Adipose tissue (tissue), 3 donors: ENCODE results near the gene PHC2. TPM values are rescaled to one million over a fixed set of nuclear protein-coding genes. Genes with fewer than 3 reads are reported as not detected.

Experiments used
- H3K27ac ChIP-seq: one replicate; pipeline ENCODE4 v1.5.1; 2013; ENCODE audit warnings: low read depth, low read length
- WGBS, 3 donors: extraction: QIAGEN DNeasy Blood & Tissue Kit; methylation state at CpG; one replicate each; pipeline ENCODE4 v1.1.7; 2013; 5-methylcytosine and 5-hydroxymethylcytosine counted together
- polyA plus RNA-seq, 3 donors: library from polyadenylated mRNA; stranded (reverse); fragments of 200-250 nt; gene quantifications; one replicate each; pipeline ENCODE4 v1.2.3, GENCODE V29; 2013
- donor health status: healthy with polysubstance abuse.
- donor health status: Bipolar disorder and iron deficiency.
- donor health status: healthy.

Gene PHC2
- polyA plus RNA-seq, 3 donors: 44.7 to 150 (median 126) TPM

DNA sequence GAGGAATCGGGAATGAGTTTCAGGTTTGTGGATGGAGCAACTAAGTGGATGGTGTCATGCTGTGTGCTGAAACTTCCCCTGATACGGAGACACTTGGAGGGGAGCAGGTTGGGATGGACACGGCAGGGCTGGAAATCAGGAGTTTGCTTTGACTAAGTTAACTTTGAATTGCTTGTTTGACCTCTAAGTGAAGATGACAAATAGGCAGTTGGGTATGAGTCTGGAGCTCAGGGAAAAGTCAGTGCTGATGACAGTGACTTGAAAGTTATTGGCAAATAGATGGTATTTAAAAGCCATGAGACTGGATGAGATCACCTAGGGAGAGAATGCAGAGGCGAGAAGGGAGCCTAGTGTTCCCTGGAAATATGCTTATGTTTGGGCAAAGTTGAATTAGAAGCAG is 28.8 kb upstream of the PHC2 start:
- H3K27ac ChIP-seq: no peak overlapping the region
- 82 to 86% (median 84%) methylated on average over 4 of the region's 4 CpGs for WGBS, 3 donors

DNA sequence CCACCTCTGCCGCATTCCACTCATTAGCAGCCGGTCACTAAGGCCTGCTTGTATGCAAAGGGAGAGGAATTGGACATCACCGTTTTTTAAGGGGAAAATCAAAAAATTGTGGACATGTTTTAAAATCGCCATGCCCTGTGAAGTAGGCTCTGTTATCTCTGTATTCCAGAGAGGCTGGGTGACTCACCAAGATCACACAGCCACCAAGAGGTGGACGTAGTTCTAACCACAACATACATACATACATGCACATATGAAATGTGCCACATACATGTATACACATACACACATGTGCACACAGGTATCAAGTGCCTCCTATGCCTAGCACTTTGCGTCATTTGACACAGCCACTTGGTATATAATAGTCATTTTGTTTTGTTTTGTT is 25.6 kb upstream of the PHC2 start:
- no peak overlapping the region for H3K27ac ChIP-seq
- WGBS, 3 donors: 66 to 86% (median 85%) methylated on average over 6 of the region's 6 CpGs

DNA sequence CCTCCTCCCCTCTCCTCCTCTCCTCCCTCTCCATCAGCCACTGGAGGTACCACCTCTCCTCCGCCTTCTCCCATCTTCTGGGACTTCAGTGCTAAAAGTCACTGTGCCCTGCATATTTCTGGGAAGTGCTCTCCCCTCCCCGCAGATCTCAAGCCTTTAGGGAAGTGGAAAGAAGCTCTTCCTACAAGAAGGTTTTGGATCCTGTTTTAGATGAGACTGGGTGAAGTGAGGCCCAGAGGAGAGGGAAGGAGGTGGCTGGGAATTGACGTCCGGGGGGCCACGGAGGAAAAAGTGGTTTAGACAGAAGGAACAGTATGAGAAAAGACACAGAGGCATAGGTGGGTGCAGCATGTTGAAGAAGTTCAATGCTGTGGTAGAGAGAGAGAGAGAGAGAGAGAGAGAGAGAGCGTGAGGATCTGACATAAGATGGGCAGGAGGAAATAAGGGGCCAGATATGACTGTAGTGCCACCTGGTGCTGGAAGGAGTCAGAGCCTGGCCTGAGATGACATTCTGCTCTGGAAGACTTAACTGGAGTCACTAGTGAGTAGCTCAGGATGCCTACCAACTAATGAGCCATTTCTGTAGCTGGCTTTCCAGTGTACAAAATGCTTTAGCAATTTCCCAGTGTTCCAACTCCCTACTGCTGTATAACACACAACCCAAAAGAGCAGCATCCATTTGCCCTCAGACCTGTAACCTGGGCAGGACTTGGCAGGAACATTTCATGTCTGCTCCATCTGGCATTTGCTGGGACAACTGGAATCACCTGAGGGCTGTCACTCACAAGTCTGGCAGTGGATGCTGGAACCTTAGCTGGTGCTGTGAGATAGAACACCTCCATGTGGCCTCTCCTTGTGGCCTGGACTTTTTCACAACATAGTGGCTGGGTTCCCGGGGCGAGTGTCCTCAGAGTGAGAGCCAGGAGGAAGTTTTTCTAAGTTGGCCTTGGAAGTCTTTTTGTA is 24.9 kb upstream of the PHC2 start:
- WGBS, 3 donors: 39 to 51% (median 41%) methylated on average over 7 to 8 of the region's 8 CpGs
- no peak overlapping the region for H3K27ac ChIP-seq

DNA sequence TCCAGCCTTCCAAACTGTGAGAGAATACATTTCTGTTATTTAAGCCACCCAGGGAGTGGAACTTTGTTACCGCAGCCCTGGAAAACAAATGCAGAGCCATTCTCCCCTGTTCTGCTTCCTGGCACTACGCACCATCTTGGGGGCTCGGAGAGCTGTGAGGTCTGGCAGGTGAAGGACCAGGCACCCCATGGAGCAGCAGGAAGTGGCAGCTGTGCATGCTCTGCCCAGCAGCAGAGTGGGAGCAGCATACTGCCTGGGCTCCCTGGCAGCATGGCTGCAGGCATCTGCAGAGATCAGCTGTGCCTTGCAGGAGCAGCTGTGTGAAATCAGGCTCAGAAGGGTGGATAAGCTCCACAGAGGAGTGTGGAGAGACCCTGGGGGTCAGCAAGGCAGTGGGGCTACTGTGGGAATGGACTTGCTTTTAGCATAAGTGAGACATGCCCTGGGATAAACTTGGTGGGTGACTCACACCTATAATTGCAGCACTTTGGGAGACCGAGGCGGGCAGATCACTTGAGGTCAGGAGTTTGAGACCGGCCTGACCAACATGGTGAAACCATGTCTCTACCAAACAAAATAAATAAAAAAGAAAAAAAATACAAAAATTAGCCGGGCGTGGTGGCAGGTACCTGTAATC is 23.9 kb upstream of the PHC2 start:
- 88 to 95% (median 90%) methylated on average over 8 of the region's 8 CpGs for WGBS, 3 donors
- no peak overlapping the region for H3K27ac ChIP-seq

DNA sequence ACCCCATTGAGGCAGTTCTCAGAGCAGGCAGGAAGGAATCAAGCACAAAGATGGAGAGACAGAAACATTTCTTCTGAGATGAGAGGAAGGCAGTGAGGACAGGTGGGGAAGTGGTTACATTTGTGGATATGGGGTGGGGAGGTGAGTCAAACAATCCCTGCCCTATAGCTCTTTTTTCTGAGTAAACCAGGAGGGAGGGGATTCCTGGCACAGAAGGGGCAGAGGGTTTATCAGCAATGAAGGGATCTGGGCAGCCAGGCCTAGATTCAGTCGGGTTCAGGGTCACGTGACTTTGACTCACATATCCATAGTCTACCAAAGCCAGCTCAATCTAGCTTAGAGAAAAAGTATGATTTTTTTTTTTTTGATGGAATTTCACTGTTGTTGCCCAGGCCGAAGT is 15.7 kb upstream of the PHC2 start:
- no peak overlapping the region for H3K27ac ChIP-seq
- 79 to 88% (median 83%) methylated on average over 3 of the region's 3 CpGs for WGBS, 3 donors

DNA sequence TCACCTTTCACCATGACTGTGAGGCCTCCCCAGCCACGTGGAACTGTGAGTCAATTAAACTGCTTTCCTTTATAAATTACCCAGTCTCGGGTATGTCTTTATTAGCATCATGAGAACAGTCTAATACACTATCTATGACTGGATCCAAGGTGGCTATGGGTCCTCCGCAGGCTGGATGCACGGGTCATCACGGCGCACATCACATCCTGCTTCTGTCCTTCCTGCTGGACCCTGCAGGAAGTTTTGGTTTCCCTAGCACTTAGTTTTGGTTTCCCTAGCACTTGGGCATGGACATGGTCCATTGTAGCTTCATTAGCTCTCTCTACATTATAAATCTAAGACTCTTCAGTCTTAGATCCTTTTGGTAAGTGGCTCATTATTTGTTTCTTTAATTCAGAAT is 14.2 kb upstream of the PHC2 start:
- 77 to 90% (median 84%) methylated on average over 6 of the region's 6 CpGs for WGBS, 3 donors
- no peak overlapping the region for H3K27ac ChIP-seq

DNA sequence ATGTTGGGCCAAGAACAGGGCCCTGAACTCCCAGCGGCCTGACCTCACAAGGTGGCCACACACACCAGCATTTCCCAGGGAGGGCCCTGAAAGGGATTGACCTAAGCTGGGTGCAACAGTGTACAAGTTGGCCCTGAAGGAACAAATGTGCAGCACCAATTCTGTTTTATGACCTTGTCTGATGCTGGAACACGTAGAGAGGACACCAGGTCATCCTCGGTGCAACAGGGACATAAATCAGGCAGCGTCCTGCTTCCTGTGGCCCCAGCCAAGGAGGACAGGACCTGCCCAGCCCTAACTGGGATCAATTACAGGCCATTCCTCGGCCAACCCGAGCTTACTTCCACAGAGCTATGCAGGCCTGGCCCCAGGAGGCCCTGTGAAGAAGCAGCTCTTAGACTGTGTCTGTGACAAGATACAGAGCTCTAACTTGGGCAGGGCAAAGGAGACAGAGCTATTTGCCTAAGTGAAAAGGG is 12.8 kb upstream of the PHC2 start:
- WGBS, 3 donors: 48 to 58% (median 49%) methylated on average over 6 of the region's 6 CpGs
- no peak overlapping the region for H3K27ac ChIP-seq

DNA sequence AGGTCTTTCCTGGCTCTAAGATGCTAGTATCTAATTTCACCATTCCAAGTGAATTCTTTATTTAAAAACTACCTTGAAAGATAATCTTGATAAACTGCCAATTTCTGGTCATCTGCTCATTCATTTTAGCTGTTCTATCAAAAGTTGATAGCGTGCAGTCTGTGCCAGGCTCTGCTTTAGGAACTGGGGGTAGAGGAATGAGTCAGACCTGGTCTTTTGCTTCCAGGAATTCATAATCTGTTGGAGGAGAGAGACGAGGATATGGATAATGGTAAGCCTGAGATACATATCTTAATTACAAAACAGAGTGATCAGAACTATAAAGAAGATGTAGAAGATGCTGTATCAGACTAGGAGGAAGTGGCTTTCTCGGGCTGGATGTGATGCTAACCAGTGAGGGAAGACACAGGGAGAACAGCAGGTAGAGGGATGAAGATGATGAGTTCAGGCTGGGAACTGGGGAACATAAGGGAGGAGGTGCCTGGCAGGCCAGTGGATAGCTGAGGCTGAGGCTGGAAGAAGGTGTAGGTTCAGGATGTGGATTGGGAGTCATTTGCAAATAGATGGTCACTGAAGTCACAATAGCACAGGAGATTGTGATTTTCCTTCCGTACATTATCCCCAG is 12.3 kb upstream of the PHC2 start:
- H3K27ac ChIP-seq: no peak overlapping the region
- WGBS, 3 donors: 41 to 64% (median 44%) methylated on average over 4 of the region's 4 CpGs

DNA sequence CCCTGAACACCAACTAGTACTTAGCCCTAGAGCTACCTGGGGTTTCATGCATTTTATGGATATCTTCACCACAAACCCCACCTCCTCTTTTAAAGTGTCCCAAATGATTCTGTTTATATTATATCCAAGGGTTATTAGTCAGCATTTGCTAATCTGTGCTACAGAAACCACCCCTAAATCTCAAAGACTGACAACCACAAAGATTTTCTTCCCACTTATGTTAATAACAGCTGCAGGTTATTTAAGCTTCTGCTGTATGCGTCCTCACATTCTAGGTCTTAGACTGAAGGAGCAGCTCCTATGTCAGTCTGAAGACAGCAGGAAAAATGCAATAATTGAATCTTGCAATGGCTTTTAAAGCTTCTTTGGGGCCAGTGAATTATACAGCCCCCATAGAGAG is 11.2 kb upstream of the PHC2 start:
- H3K27ac ChIP-seq: no peak overlapping the region
- WGBS, 3 donors: 79 to 86% (median 81%) methylated on average over 1 of the region's 1 CpG

DNA sequence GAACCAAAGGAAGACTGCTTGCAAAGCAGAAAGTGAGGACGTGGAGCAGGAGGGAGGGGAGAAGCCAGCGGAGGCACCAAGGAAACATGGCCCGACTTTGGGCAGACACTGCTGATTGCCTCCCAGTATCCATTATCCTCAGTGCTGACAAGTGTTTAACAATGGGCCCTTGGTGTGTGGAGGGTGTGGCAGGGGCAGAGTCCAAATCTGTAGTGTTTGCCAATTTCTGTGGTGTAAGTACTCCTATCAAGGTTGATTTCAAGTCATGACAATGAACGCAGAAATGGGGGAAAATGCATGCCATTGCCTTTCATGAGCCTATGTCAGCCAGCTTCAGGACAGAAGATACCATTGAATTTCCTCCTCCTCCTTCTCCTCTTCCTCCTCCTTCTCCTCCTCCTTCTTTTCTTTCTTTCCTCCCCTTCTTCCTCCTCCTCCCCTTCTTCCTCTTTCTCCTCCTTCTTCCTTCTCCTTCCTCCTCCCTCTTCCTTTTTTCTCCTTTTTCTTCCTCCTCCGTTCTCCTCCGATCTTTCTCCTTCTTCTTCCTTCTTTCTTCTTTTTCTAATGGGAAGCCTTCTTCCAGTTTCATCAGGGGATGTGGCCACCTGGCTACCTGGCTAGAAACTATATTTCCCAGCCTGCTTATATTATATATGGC is 10.3 kb upstream of the PHC2 start:
- WGBS, 3 donors: 74 to 86% (median 85%) methylated on average over 6 of the region's 6 CpGs
- no peak overlapping the region for H3K27ac ChIP-seq

DNA sequence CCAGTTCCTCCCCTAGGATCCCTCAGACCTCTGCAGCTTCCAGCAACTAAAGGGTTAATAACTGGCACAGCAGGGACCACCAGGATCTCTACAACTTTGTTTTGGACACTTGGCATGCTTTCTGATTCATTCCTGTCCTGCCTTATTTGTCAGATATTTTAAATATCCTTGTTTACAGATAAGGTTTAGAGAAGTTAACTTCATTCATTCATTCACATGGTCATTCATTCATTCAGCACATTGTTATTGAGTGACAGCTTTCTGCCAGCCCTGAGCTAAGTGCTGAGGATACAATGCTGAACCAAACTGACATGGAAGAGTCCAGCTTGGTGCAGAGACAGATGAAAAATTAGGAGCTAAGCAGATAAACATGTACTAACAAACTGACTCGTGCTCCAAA is 8.8 kb upstream of the PHC2 start:
- H3K27ac ChIP-seq: no peak overlapping the region
- 58 to 68% (median 64%) methylated on average over 1 of the region's 1 CpG for WGBS, 3 donors

DNA sequence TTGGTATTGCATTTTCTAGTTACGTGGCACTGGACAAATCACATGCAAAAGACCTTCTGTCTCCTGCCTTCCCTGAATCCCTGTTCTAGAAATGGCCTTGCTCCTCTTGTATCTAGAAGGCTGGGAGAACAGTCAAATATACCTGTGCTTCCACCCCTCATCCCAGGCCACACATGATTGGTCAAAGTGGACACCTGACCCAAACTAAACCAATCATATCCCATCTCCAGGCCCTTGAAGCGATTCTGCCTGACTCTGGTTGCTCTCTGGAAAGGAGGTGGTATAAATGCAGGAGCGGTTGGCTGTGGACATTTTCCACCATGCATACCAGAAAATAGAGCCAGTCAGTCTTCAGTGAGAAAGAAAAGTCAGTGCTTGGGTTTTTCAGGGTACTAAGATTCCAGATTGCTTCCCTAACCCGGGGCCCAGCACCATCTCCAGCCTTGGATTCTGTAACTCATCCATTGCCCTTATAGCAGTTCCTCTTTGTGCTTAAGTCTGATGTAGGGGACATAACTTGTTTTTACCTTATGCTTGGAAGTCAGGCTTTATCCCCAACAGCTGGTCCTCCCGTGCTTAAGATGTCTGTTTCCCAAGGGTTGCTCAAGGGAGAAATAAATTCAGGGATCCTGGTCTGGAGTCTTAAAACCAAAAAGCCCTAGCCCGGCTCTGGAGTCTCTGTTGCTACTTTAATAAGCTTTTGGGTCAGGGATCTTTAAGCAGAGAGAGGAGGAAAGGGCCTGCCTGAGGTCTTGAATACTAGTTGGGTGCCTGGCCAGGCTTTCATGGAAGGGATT is 7.7 kb upstream of the PHC2 start:
- WGBS, 3 donors: 84 to 87% (median 84%) methylated on average over 6 of the region's 6 CpGs
- no peak overlapping the region for H3K27ac ChIP-seq

DNA sequence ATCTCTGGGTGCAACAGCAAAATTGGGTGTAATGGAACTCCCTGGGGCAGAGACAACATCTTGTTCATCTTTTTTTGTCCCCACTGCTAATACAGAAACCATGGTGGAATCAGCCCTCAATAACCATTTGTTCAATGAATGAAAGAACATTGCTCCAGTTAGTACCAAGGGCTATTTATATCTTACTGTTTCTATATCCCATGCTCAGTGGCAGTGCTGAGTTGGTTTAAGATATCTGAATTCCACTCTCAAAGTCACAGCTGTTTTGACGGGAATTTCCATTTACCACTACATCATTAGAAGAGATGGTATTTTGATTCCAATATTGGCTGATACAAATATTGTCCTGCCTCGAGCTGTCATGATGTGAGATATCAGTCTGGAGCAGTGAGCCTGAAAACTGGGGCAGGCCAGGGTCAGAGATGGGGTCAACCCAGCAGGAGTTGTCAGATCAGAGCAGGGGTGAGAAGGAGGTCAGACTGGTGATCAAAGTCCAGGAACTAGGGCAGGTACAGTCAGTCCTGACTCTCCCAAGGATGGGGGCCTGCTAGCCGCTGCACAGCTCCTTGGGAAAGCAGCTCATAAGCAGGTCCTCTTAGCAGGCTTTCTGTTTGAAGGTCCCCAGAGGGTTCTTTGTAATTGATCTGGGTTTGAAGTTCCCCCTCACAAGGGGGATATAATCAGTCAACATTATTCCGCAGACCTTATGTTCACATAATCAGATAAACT is 5.8 kb upstream of the PHC2 start:
- H3K27ac ChIP-seq: no peak overlapping the region
- 52 to 94% (median 65%) methylated on average over 4 of the region's 4 CpGs for WGBS, 3 donors

DNA sequence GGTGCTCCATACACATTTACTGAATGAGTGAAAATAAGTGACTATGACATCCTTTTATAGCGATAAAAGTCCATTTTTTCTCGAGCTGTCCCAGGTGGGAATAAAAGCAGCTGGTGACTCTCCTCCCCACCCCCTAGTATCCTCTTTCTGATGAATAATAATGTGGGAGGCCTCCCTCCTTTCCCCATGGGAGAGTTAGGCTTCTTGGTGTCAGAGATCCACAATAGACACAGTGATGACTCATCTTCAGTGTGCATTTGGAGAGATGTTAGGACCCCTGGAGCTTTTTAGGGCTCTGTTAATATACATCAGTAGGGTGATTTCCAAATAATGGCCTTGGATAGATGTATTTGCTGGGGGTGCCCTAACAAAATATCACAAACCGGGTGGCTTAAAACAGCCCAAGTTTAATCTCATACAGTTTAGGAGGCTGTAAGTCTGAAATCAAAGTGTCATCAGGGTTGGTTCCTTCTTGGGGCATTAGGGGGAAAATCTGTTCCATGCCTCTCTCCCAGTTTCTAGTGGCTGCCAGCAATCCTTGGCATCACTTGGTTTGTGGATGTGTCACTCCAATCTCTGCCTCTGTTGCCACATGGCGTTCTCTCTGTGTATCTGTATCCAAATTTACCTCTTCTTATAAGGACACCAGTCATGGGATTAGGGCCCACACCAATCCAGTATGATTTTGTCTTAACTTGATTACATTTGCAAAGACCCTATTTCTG is 4.4 kb upstream of the PHC2 start:
- WGBS, 3 donors: 63 to 71% (median 63%) methylated on average over 4 of the region's 4 CpGs
- H3K27ac ChIP-seq: no peak overlapping the region

DNA sequence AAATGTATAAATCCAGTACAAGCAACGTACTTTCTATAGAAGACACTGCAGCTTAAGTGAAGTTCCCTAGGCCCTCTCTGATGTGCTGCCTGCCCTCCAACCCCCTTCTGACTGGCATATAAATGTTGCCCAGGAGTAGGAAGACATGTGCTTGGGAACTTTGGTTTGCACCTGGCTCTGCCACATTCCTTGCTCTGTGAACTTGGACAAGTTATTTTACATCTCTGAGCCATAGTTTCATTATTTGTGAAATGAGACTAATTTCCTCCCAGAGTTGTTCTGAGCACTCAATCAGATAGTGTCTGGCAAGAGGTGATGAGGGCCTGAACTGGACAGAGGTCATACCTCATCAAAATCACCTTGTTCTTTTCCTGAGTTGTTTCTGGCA is 3.5 kb upstream of the PHC2 start:
- WGBS, 3 donors: 89 to 98% (median 93%) methylated on average over 1 of the region's 1 CpG
- no peak overlapping the region for H3K27ac ChIP-seq

DNA sequence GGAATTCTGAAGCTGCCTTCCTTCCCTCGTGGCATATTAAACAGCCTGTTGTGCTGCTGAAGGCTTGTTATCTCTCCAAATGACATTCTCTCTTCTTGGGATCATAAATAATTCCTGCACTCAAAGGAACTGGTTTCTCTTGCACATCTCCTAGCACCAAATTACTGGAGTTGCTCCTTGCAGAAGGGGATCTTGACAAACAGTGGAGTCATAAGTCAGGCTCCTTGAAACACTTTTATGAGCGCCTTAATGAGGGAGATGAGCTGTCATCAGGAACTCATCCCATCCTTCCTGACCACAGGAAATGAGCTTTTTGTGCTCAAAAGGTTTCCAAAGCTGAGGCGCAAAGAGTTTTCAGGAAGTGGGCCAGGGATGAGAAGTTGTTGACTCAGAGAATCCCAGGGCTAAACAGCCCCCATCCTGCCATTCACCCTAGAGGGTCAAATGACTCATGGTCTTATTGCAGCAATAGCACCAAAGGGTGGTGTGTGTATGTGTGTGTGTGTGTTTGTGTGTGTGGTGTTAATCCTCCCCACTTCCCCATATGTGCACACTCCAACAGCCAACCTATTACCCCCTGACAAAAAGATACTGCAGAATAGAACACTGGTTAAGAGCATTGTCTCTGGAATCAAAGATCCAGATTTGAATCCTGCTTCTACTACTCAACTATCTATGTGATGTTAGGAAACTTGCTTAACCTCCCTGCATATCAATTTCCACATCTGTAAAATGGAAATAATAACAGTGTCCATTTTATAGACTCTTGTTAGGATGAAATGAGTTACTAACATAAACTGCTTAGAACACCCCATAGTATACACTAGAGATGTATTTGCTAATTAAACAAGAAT is 2.8 kb upstream of the PHC2 start:
- WGBS, 3 donors: 22 to 72% (median 25%) methylated on average over 3 of the region's 3 CpGs

More for the DNA sequence above, 2.8 kb upstream of the PHC2 start:
- H3K27ac ChIP-seq: no peak overlapping the region
